ENCODE measurements around the gene CNTN4.

CNTN4 gene

DNA sequence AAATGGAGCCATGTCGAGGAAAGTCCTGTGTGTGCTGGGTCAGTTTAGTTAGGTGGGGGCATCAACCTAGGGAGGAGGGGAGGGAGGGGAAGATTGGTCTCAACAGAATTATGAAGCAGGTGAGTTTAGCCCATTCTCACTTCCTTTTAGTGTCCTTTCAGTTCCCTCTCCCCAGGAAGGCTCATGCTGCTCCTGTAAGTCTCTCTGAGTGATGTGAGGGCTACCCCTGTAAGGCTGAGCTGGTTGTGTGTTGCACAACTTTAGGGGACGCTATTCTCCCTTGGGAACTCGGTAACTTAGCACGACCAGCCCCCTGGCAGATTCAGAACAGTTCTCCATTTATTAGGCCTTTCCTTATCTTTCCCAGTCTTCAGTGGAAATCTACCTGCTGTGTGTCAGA lies 990.4 kb downstream of the CNTN4 start:
- no peak for DNase-seq (ENCODE audit: low read depth in 2 of 2)

- DNase-seq (ENCODE audit: low read depth in 2 of 2), result no peak
These were observed 999.3 kb downstream of the CNTN4 start for GRCh38 chr3:3097958-3098357.

- no peak for DNase-seq (ENCODE audit: low read depth in 2 of 2)
These were observed 1003.2 kb downstream of the CNTN4 start for GRCh38 chr3:3101660-3102458.

GRCh38 chr3:3102751-3103150 lies 1004.1 kb downstream of the CNTN4 start:
- DNase-seq (ENCODE audit: low read depth in 2 of 2), result no peak

DNA sequence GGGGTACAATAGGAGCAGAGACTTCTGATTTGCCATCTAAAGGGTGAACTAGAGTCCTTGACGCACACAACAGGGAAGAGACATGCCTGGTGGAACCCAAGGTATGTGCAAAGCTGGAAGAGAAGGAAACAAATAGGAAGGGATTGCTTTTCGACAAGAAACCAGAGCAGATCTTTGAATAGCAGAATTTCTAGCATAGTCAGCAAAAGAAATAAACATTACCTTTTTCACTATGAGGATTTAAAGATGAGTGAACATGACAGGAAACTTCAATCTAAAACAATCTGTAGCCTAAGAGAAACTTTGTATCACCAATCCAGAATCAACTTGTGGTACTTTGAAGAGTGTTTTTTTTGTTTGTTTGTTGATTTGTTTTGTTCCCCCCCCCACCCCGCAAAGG lies 1006.6 kb downstream of the CNTN4 start:
- no peak for DNase-seq (ENCODE audit: low read depth in 2 of 2)

- no peak for DNase-seq (ENCODE audit: low read depth in 2 of 2)
These were observed 1007.1 kb downstream of the CNTN4 start for GRCh38 chr3:3105815-3106214.

DNA sequence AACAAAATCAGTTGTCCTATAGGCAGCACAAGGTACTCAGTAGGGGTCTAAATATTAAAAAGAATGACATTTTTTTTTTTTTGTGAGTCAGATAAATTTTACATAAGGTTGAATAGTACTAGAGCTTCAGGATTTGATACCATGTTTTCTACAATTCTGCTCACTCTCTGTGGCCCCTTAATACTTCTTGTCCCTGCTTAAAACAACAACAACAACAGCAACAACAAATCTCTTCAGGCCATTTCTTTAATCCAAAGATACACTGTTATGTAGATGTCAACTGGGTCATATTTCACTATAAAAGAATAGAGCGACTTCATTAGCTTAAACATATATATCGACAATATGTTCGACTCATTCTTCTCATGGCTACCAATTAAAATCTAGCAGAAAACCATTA lies 1008.5 kb downstream of the CNTN4 start:
- no peak for DNase-seq (ENCODE audit: low read depth in 2 of 2)
